Measurements from ENCODE around the gene CA4. TPM values are rescaled to one million over a fixed set of nuclear protein-coding genes. Genes with fewer than 3 reads are reported as not detected.
"Not testable (repeated sequence)": the region's sequence is repeated elsewhere in the genome, so short reads cannot be mapped to it uniquely, and the experiment has no call there.

The CA4 gene
- total RNA-seq, 1 donor from 2014 or later: 0.26 TPM

DNA sequence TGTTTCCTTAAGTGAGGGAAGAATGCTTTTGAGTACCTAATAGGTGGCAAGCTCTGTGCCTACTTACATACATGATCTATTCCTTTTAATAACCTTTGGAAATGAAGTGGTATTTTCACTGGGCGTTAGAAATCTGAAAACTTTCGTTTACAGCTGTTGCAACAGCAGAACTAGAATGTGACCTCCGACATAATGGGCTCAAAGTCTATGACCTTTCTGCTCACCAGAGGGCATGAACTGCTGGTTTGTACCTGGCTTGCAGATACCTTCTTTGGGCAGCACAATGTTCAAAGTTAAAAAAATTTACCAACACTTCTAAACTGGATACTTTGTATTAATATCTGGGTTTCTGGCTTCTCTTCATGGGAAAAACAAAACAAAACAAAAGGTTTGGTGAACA, 24.3 kb downstream of the CA4 start:
- H3K27me3 Mint-ChIP-seq (ENCODE audit: low read depth): no peaks in the 10 kb centered on the region
- DNase-seq (ENCODE audit: low read depth, low spot score): no peak
- H3K4me1 Mint-ChIP-seq: peaks cover 19% of the 10 kb centered on the region
- TF ChIP-seq, protein P1, sequence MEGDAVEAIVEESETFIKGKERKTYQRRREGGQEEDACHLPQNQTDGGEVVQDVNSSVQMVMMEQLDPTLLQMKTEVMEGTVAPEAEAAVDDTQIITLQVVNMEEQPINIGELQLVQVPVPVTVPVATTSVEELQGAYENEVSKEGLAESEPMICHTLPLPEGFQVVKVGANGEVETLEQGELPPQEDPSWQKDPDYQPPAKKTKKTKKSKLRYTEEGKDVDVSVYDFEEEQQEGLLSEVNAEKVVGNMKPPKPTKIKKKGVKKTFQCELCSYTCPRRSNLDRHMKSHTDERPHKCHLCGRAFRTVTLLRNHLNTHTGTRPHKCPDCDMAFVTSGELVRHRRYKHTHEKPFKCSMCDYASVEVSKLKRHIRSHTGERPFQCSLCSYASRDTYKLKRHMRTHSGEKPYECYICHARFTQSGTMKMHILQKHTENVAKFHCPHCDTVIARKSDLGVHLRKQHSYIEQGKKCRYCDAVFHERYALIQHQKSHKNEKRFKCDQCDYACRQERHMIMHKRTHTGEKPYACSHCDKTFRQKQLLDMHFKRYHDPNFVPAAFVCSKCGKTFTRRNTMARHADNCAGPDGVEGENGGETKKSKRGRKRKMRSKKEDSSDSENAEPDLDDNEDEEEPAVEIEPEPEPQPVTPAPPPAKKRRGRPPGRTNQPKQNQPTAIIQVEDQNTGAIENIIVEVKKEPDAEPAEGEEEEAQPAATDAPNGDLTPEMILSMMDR (conservative IDR thresholded peaks at IDR 0.05): no peak
- H3K27ac Mint-ChIP-seq (ENCODE audit: unreplicated experiment): no peak overlapping the region
- H3K36me3 Mint-ChIP-seq (ENCODE audit: low read depth): no peaks in the 10 kb centered on the region
- H3K9me3 Mint-ChIP-seq: no peaks in the 10 kb centered on the region
- no peak overlapping the region for H3K4me3 Mint-ChIP-seq

DNA sequence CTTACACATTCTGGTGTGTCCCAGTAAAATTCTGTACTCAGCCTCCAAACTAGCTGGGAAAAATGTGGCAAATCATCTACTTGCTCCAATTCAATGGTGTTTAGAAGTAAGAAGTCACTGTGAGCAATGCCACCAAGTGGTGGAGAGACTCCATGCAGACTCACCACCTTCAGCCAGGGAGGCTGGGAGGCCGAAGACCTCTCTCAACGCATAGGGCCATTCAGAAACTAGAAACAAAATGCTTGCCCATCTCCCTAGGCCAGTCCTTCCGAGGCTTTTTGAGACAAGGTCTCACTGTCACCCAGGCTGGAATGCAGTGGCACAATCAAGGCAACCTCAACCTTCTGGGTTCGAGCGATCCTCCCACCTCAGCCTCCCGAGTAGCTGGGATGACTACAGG, 25.0 kb downstream of the CA4 start:
- Mint-ChIP-seq H3K4me1 (peaks cover 19% of the 10 kb centered on the region), H3K27ac (ENCODE audit: unreplicated experiment) (peak overlapping the region; percentile 28)
- TF ChIP-seq, protein P1 (conservative IDR thresholded peaks at IDR 0.05): peak; percentile 37
- not testable (repeated sequence) for H3K4me3 Mint-ChIP-seq; H3K9me3 Mint-ChIP-seq; H3K36me3 Mint-ChIP-seq (ENCODE audit: low read depth); H3K27me3 Mint-ChIP-seq (ENCODE audit: low read depth); DNase-seq (ENCODE audit: low read depth, low spot score)

DNA sequence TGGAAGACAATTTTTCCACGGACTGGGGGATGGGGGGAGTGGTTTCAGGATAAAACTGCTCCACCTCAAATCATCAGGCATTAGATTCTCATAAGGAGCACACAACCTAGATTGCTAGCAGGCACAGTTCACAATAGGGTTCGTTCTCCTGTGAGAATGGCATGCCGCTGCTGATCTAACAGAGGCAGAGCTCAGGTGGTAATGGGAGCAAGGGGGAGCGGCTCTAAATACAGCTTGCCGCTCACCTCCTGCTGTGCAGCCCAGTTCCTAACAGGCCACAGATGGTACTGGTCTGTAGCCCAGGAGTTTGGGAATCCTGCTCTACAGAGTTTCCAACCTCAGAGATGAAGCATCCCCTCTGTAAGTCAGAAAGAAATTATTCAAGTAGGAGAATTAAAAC, 27.0 kb downstream of the CA4 start:
- not testable (repeated sequence) for H3K27ac Mint-ChIP-seq (ENCODE audit: unreplicated experiment); DNase-seq (ENCODE audit: low read depth, low spot score); H3K4me3 Mint-ChIP-seq; H3K27me3 Mint-ChIP-seq (ENCODE audit: low read depth); H3K9me3 Mint-ChIP-seq; H3K36me3 Mint-ChIP-seq (ENCODE audit: low read depth)
- H3K4me1 Mint-ChIP-seq: peaks cover 14% of the 10 kb centered on the region

DNA sequence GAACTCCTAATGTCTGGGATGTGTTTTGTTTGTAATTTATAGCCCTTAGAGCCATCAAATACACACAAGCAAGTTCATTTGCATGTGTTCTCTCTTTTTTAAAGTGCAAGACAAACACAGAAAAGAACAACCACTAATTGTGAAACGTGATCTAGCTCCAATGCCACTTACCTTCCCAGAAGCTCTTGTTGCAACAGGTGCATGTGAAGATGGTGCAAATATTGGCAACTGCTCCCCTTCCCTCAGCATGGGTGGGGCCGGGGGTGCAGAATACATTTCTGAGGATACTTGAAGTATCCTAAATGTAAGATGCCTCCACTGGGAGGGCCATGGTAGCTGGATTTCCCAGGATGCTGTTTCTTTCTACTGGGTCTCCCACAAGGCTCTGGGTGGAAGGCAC, 28.4 kb downstream of the CA4 start:
- not testable (repeated sequence) for H3K27ac Mint-ChIP-seq (ENCODE audit: unreplicated experiment); H3K27me3 Mint-ChIP-seq (ENCODE audit: low read depth); DNase-seq (ENCODE audit: low read depth, low spot score); H3K9me3 Mint-ChIP-seq; H3K36me3 Mint-ChIP-seq (ENCODE audit: low read depth); H3K4me3 Mint-ChIP-seq
- H3K4me1 Mint-ChIP-seq: peaks cover 13% of the 10 kb centered on the region

DNA sequence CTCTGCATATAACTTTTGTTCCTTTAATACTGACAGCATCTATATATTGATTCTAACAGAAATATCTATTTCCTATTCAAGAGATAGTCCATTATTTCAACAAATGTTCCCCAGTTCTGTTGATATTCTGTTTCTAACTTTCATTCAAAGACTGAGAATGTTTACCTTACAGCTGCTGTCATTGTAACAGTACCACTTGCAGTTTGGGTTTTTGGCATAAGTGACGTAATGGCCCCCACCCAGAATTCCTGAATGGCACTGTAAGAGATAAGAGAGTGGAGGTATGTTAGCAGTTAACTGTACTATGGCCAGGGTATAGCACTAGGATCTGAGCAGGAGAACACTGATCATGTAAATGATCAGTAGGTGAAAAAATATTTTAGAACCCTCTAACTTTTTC, 30.6 kb downstream of the CA4 start:
- not testable (repeated sequence) for H3K9me3 Mint-ChIP-seq; H3K36me3 Mint-ChIP-seq (ENCODE audit: low read depth); H3K4me3 Mint-ChIP-seq; H3K4me1 Mint-ChIP-seq; H3K27ac Mint-ChIP-seq (ENCODE audit: unreplicated experiment); DNase-seq (ENCODE audit: low read depth, low spot score); H3K27me3 Mint-ChIP-seq (ENCODE audit: low read depth)

DNA sequence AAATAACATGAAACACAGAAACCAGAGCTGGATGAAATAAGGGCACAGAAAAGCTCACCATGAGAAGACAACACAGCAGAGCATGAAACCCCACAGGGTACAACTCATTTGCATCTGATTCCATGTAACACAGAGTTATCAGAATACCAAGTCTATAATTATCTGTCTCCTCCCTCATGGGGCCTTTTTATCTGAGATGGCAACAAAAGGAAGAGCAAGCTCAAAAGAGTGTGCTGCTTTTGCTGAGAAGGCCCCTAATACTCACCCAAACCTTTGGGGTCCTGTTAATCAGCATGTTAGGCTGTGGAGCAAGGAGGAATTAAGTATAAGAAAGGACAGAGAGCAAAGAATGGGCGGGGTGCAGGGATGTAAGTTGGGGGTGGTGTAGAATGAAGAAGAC, 36.6 kb downstream of the CA4 start:
- not testable (repeated sequence) for H3K4me1 Mint-ChIP-seq; H3K27me3 Mint-ChIP-seq (ENCODE audit: low read depth); H3K9me3 Mint-ChIP-seq; H3K36me3 Mint-ChIP-seq (ENCODE audit: low read depth); H3K4me3 Mint-ChIP-seq; DNase-seq (ENCODE audit: low read depth, low spot score)
- H3K27ac Mint-ChIP-seq (ENCODE audit: unreplicated experiment): peak overlapping the region; percentile 3

DNA sequence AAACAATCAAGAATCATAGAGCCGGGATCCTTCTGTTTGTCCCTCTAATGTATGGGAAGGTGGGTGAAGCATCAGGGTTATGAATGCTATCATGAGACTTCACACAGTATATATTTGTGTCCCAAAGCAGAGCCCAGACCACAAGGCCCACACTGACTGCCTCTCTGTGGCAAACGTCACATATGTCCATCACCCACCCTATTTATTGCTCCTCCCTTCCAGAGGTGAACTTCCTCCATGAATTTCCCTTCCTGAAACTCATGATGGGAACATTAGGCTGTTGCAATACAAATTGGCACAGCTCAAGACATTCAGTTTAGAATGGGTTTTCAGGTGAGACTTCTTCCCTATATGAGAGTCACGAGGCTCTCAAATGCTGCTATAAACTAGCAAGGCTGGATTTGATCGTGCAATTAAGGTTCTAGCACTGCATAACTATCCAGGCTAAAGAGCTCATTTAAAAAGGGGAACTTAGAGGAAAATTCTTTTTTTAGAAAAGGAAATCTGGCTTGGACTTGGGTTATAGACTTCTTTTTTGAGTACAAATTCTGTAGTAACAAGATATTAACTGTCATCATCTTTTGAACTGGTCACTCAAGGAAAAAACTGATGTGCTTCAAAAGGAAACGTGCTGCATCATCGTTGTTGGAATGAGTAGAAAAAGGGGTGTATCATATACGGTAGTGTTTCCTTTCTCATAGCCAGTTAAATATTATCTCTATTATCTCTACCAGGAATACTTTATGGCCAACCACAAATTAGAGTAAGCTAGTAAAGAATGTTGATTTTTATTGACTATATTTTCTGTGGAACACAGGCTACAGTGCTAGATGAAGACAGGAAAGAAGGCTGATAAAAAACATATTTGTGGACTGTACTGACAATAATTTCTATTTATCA, 37.3 kb downstream of the CA4 start:
- H3K4me1 Mint-ChIP-seq, H3K9me3 Mint-ChIP-seq: not testable (repeated sequence)
- peak overlapping the region; percentile 3 for H3K27ac Mint-ChIP-seq (ENCODE audit: unreplicated experiment)

DNA sequence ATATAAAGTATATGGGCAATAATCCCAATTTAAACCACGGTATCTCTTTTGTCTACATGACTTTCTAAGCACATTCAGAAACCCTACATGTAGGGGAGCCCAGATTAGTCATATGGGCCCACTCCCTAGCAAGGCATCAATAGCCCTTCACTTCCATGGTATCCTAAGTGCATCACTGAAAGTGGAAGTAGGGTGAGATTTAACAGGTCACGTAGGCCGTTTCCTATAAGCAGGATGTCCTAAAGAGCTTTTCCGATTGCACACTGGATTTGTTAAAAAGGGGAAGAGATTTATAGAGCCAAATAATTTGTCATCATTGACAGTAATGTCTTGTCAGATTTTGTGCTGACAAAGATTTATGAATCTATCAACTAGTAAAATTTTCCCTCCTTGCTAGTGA, 39.0 kb downstream of the CA4 start:
- TF ChIP-seq, protein P1 (conservative IDR thresholded peaks at IDR 0.05): no peak
- H3K4me1 Mint-ChIP-seq: no peaks in the 10 kb centered on the region
- no peaks in the 10 kb centered on the region for H3K36me3 Mint-ChIP-seq (ENCODE audit: low read depth)
- no peak overlapping the region for H3K4me3 Mint-ChIP-seq
- no peak for DNase-seq (ENCODE audit: low read depth, low spot score)
- no peak overlapping the region for H3K27ac Mint-ChIP-seq (ENCODE audit: unreplicated experiment)
- H3K27me3 Mint-ChIP-seq (ENCODE audit: low read depth): no peaks in the 10 kb centered on the region
- no peaks in the 10 kb centered on the region for H3K9me3 Mint-ChIP-seq

More for the DNA sequence above, 37.3 kb downstream of the CA4 start:
- not testable (repeated sequence) for H3K36me3 Mint-ChIP-seq (ENCODE audit: low read depth); H3K27me3 Mint-ChIP-seq (ENCODE audit: low read depth); H3K4me3 Mint-ChIP-seq; DNase-seq (ENCODE audit: low read depth, low spot score)

DNA sequence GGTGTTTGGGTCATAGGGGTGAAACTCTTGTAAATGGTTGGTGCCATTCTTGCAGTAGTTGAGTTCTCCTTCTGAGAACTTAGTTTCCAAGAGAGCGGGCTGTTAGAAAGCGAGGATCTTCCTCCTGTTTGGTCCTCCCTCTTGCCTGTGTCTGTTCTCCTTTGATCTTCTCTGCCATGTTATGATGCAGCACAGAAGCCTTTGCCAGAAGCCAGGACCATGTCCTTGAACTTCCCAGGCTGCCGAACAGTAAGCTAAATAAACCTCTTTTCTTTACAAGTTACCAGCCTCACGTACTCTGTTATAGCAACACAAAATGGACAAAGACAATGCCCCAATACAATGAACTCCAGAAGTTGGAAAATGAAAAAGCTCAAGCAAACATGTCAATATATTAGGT, 40.3 kb downstream of the CA4 start:
- not testable (repeated sequence) for DNase-seq (ENCODE audit: low read depth, low spot score); H3K36me3 Mint-ChIP-seq (ENCODE audit: low read depth); H3K27me3 Mint-ChIP-seq (ENCODE audit: low read depth); H3K9me3 Mint-ChIP-seq; H3K27ac Mint-ChIP-seq (ENCODE audit: unreplicated experiment); H3K4me1 Mint-ChIP-seq; H3K4me3 Mint-ChIP-seq

DNA sequence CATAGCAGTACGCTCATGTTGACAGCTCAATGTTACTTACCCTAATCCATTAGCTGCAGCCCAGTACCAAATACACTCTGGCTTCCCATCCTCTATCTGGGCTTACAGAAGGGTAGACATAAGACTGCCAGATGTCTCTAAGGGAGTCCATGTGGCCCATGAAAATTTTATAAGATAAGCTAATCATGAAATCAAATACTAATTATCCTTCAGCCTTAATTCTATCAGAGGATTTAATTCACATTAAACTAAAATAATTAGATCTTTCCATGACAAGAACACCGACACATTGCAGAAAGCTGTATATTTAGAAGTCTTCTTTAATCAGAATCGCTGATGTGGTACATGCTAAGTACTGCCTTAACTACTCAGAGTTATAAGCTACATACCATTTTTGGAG, 43.3 kb downstream of the CA4 start:
- not testable (repeated sequence) for H3K27me3 Mint-ChIP-seq (ENCODE audit: low read depth); DNase-seq (ENCODE audit: low read depth, low spot score); H3K9me3 Mint-ChIP-seq; H3K36me3 Mint-ChIP-seq (ENCODE audit: low read depth); H3K4me1 Mint-ChIP-seq; H3K4me3 Mint-ChIP-seq
- peak overlapping the region; percentile 58 for H3K27ac Mint-ChIP-seq (ENCODE audit: unreplicated experiment)
